Lung (tissue), 12 donors: Measurements from ENCODE around the gene CWC27. TPM values are rescaled to one million over a fixed set of nuclear protein-coding genes. Genes with fewer than 3 reads are reported as not detected.
A peak's percentile ranks its signal among the peaks of the same experiment; 100 is the strongest.

ENCODE experiments used
- ATAC-seq: fragments of 200-7000 bp; cut with Tn5 transposase; one replicate; pipeline ENCODE4 v1.9.1; 2020; ENCODE audit warnings: moderate number of reproducible peaks; ENCODE audit not compliant: insufficient read depth, low FRiP score
- DNase-seq, 3 donors: peaks; one replicate each; pipeline ENCODE4 v3.0.0-alpha.2; 2013 to 2017
- H3K27ac ChIP-seq, 2 donors: one replicate each; pipeline ENCODE4 v1.5.1; 2013; ENCODE audit warnings: mild to moderate bottlenecking in 2 of 2, moderate library complexity in 2 of 2, control low read depth in 1 of 2, inconsistent platforms in 1 of 2, low read depth in 1 of 2, low read length in 1 of 2
- H3K27me3 ChIP-seq, 3 donors: one replicate each; pipeline ENCODE4 v1.5.1; 2013; ENCODE audit warnings: low read length in 2 of 3; ENCODE audit not compliant: control insufficient read depth in 3 of 3, insufficient read depth in 3 of 3
- H3K36me3 ChIP-seq, 4 donors: one replicate each; pipeline ENCODE4 v1.5.1; 2013; ENCODE audit warnings: low read length in 4 of 4, mild to moderate bottlenecking in 1 of 4, moderate library complexity in 1 of 4; ENCODE audit not compliant: control insufficient read depth in 4 of 4, insufficient read depth in 4 of 4
- H3K4me1 ChIP-seq, 5 donors: one replicate each; pipeline ENCODE4 v1.5.1; 2013; ENCODE audit warnings: low read length in 5 of 5, mild to moderate bottlenecking in 2 of 5, moderate library complexity in 1 of 5; ENCODE audit not compliant: control insufficient read depth in 5 of 5, insufficient read depth in 5 of 5
- H3K4me3 ChIP-seq: one replicate; pipeline ENCODE4 v1.5.1; 2013; ENCODE audit warnings: mild to moderate bottlenecking, control low read depth, moderate library complexity
- H3K9ac ChIP-seq, 2 donors: one replicate each; pipeline ENCODE4 v1.5.1; 2013; ENCODE audit warnings: low read length in 2 of 2, control low read depth in 1 of 2; ENCODE audit not compliant: insufficient read depth in 1 of 2
- H3K9me3 ChIP-seq, 4 donors: one replicate each; pipeline ENCODE4 v1.5.1; 2013; ENCODE audit warnings: low read length in 3 of 4, mild to moderate bottlenecking in 1 of 4, moderate library complexity in 1 of 4; ENCODE audit not compliant: control insufficient read depth in 4 of 4, insufficient read depth in 3 of 4
- CTCF ChIP-seq: IDR thresholded peaks from 2 replicates; pipeline ENCODE4 v1.5.1; 2012; ENCODE audit warnings: mild to moderate bottlenecking; ENCODE audit errors: control extremely low read depth, extremely low read depth
- WGBS, 2 donors: extraction: QIAGEN DNeasy Blood & Tissue Kit; methylation state at CpG; one replicate each; pipeline ENCODE4 v1.1.7; 2013; 5-methylcytosine and 5-hydroxymethylcytosine counted together
- polyA plus RNA-seq, 2 donors: library from polyadenylated mRNA; stranded (reverse); fragments of 200-250 nt; gene quantifications; one replicate each; pipeline ENCODE4 v1.2.1, GENCODE V29; 2013
- total RNA-seq, 2 donors: library from RNA; depleted of rRNA in 1 of 2; stranded (reverse); fragments of >200 nt in 1 of 2; gene quantifications; one replicate each; pipeline ENCODE4 v1.2.1, GENCODE V29; 2014 to 2021
- donor health status: control.
- donor health status: control.
- donor health status: Bipolar disorder and iron deficiency.
- donor health status: healthy.
- donor health status: DM: yes; HTN: yes; CAD: no.

CWC27 gene
- total and polyA plus RNA-seq, 4 donors, result 12.0 to 21.2 (median 16.7) TPM

GRCh38 chr5:65022932-65023331 lies 254.2 kb downstream of the CWC27 start:
- no peak overlapping the region for H3K27ac ChIP-seq
- TF ChIP-seq CTCF, result no peak
- no peak overlapping the region for H3K4me3 ChIP-seq
- ATAC-seq, result no peak
- no peak for DNase-seq
- peaks cover 0 to 10% (median 0%) of the 10 kb centered on the region in 5 donors for H3K4me1 ChIP-seq
- H3K9ac ChIP-seq, result no peak overlapping the region
- H3K9me3 ChIP-seq, result no peaks in the 10 kb centered on the region
- no peaks in the 10 kb centered on the region for H3K27me3 ChIP-seq
- peaks cover 0 to 2% (median under 1%) of the 10 kb centered on the region in 4 donors for H3K36me3 ChIP-seq

- WGBS, 2 donors, result 78 to 84% methylated on average over 1 of the region's 1 CpG
- H3K27ac ChIP-seq, result no peak overlapping the region
- TF ChIP-seq CTCF, result no peak
- ATAC-seq, result no peak
- H3K4me1 ChIP-seq, result peaks cover 0 to 7% (median 0%) of the 10 kb centered on the region in 5 donors
- no peaks in the 10 kb centered on the region for H3K9me3 ChIP-seq
- no peak overlapping the region for H3K4me3 ChIP-seq
- H3K27me3 ChIP-seq, result no peaks in the 10 kb centered on the region
- H3K9ac ChIP-seq, result no peak overlapping the region
- H3K36me3 ChIP-seq, result no peaks in the 10 kb centered on the region
- DNase-seq, result no peak
Observed at GRCh38 chr5:65024681-65025080, 256.0 kb downstream of the CWC27 start.

DNA sequence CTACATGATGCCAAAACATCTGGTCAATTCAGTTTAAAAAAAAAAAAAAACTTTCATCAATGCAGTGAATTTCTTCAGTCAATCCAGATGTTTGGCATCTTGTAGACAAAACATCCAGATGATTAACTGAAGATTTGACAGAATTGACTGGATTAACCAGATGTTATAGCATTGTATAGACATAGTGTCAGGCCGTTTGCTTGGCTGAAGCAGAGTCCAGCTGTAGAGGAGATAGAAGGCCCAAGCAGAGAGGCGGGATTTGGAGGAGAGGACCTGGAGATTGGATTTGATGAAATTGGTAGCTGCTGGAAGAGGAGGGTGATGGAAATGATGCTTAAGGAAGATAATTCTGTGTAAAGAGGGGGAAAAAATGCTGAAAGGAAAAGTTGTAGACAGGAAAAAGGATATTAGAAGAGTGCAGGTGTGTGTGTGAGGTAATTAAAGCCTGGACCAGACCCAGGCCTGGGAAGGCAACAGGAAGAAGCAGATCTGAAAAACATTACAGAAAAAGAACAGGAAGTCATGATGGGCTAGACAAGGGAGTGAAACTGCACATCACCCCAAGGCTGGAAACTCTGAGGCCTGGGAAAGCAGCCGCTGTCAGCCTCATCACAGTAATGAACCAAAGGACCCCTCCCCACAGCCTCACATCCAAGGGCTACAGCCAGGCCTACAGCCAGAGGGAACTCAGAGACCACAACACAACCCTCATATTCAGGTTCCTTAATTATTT lies 258.3 kb downstream of the CWC27 start:
- H3K9ac ChIP-seq, result no peak overlapping the region
- no peaks in the 10 kb centered on the region for H3K27me3 ChIP-seq
- WGBS, 2 donors, result 81 to 83% methylated on average over 3 of the region's 3 CpGs
- no peaks in the 10 kb centered on the region for H3K9me3 ChIP-seq
- H3K27ac ChIP-seq, result no peak overlapping the region
- H3K36me3 ChIP-seq, result no peaks in the 10 kb centered on the region
- H3K4me1 ChIP-seq, result peaks cover 0 to 3% (median 0%) of the 10 kb centered on the region in 5 donors
- ATAC-seq, result no peak
- H3K4me3 ChIP-seq, result no peak overlapping the region
- peak in 2 of 3 donors; percentile 33 to 50 for DNase-seq
- TF ChIP-seq CTCF, result no peak

GRCh38 chr5:65029178-65029577 lies 260.4 kb downstream of the CWC27 start:
- Histone ChIP-seq H3K4me1 (peaks cover 0 to 3% (median 0%) of the 10 kb centered on the region in 5 donors), H3K9me3 (no peaks in the 10 kb centered on the region), H3K27me3 (no peaks in the 10 kb centered on the region), H3K27ac (no peak overlapping the region), H3K9ac (no peak overlapping the region), H3K36me3 (no peaks in the 10 kb centered on the region), H3K4me3 (no peak overlapping the region)
- 87 to 92% methylated on average over 1 of the region's 1 CpG for WGBS, 2 donors
- no peak for ATAC-seq
- DNase-seq, result no peak
- TF ChIP-seq CTCF, result no peak
